D341Med (cell line): ENCODE results near the gene WBP1L.
"Not testable (repeated sequence)": the region's sequence is repeated elsewhere in the genome, so short reads cannot be mapped to it uniquely, and the experiment has no call there.

Experiments
- DNase-seq: peaks from one replicate; pipeline ENCODE4 v3.0.0; 2012; ENCODE audit warnings: low spot score

Gene WBP1L

GRCh38 chr10:102758933-102759262 lies 15.2 kb downstream of the WBP1L start:
- not testable (repeated sequence) for DNase-seq

GRCh38 chr10:102759497-102760210 lies 15.9 kb downstream of the WBP1L start:
- no peak for DNase-seq

GRCh38 chr10:102761981-102762380 lies 18.2 kb downstream of the WBP1L start:
- DNase-seq, result no peak

- DNase-seq, result no peak
Observed at GRCh38 chr10:102762401-102763015, 18.8 kb downstream of the WBP1L start.

DNA sequence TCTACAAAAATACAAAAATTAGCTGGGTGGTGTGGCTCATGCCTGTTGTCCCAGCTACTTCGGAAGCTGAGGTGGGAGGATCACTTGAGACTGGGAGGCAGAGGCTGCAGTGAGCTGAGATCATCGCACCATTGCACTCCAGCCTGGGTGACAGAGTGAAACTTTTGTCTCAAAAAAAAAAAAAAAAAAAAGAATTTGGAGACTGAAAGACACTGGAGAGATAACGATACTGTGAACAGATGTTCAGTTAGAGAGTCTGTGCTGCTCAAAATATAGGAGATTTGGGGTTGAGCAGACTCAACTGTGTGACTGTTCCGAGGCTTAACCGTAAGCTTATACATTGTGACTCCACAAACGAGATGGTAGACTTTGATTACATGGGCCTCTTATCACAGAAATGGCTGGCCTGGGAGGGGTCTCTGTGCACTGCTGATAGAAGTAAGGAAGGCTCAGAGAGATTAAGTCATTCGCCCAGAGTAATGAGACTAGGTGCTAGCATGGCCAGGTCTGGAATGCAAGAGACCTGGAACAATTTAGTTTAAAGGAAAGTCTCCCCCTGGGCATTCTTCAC lies 19.4 kb downstream of the WBP1L start:
- no peak for DNase-seq

- no peak for DNase-seq
Observed at GRCh38 chr10:102764470-102765161, 20.9 kb downstream of the WBP1L start.

DNA sequence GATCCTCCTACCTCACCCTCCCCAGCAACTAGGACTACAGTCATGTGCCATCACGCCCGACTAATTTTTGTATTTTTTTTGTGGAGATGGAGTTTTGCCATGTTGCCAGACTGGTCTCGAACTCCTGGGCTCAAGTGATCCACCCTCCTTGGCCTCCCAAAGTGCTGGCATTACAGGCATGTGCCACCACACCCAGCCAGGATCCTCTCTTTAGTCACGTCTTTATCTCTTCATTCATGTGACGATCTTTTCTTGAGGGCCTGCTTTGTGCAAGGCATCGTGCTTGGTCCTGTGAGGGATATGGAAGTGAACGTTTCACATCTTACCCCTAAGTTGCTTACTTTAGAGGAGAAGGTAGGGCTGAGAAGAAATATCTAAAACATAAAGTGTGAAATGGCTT lies 21.6 kb downstream of the WBP1L start:
- DNase-seq, result no peak

DNA sequence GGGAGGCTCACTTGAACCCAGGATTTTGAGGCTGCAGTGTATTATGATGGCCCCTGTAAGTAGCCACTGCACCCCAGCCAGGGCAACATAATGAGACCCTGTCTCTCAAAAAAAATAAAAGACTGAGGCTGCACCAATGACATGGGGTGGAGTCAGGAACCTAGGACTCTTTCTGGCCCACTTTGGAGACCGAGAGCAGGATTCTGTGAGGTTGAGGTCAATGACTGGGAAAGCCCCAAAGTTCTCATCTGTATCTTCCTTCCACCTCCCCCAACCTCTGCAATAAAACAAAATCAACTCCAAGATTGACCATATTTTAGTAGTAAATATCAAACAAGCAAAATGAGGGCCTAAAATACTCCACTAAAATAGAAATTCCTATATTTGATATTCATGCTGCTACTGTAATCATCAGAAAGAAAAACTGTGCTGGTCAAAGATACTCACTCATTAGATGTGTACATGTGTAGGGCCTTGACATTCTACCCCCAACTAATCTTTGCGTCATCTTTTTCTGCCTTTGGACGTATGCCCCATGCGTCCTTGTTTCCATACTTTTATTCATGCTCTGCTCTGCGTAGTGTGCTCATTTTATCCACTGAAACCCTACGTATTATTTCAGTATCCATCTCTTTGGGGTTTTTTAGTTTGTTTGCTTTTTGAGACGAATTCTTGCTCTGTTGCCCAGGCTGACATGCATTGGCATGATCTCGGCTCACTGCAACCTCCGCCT lies 23.8 kb downstream of the WBP1L start:
- DNase-seq, result no peak

- no peak for DNase-seq
Observed at GRCh38 chr10:102769375-102770107, 25.8 kb downstream of the WBP1L start.

GRCh38 chr10:102770108-102770482 lies 26.3 kb downstream of the WBP1L start:
- DNase-seq, result no peak

- no peak for DNase-seq
Observed at GRCh38 chr10:102770792-102771191, 27.0 kb downstream of the WBP1L start.

- DNase-seq, result no peak
Observed at GRCh38 chr10:102773320-102773719, 29.6 kb downstream of the WBP1L start.

DNA sequence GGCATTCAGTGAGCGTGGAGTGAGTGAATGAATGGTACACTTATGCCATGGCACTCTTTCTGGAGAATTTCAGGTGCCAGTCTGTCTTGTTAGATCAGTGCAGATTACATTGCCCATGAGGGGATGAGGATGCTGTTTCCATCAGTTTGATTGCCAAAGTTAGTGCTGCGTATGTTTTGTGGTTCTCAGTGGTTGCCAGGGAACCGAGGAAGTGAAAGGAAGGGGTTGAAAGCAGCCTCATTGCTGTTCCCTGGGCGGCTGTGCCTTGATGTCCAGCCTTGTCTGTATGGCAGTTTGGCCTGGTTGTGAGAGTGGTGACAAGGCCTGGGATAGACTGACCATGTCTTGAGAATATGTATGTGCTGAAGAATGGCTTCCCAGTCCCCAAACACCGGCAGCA lies 30.2 kb downstream of the WBP1L start:
- DNase-seq, result no peak

DNA sequence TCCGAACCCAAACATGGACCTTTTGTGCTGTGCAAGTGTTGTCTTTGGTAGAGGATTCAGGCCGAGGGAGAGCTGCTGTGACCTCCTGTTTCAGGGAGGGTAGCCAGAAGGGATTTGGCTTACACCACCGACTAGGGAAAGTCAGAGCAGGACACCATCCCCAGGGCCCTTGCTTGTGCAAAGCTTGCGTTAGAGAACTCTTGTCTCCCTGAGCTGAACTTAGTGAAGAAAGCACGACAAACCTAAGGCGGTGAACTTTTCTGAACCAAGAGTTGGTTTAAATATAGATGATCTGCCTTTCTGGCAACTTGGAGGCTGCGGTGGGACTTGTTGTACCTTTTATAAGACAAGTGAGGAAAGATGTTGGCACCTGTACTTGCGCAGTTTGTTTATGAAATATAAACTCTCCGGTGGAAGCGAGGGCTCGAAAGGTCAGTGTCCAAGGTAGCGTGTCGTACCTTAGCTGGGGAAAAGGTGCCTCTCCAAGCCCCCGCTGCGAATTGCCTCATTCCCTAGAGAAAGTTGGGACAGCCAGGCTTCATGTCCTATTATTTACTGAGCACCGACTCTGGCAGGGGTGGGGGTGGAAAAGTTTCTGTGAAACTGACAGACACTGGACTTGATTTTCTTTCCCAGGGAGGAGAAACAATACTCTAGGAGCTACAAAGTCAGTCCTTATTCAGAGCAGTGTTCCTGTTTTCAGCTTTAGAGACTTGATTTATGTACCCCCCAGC lies 31.6 kb downstream of the WBP1L start:
- no peak for DNase-seq

- no peak for DNase-seq
Observed at GRCh38 chr10:102775935-102776669, 32.4 kb downstream of the WBP1L start.

DNA sequence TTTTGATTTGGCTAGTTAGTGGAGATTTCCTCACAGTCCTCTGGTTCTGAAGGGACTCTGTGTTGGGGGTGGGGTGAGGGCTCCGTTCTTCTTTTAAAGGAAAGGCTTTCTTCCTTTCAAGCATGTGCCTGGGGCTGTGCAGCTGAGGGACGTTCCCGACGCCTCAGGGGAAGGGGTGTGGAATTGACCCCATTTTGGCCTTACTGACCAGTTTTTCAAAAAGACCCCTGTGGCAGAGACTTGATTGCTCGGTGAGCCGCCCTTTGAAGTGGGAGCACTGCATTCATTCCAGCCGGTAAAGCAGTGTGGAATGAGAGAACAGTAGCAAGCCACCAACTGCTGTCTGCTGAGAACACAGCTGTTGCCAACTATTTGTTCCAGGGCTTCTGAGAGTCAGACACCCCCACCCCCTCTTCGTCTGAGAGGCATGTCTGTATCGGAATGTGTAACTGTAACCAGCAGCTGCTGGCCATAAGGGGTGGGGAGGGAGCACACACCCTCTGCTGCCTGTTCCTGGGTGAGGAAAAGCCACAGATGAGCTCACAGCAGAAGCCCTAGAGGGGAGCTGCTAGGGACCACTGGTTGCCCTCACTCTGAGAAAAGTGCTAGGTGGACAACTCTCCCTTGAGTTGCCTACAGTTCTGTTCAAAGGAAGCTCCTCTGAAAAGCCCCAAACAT lies 33.2 kb downstream of the WBP1L start:
- DNase-seq, result peak; percentile 56

- DNase-seq, result no peak
Observed at GRCh38 chr10:102777711-102778453, 34.1 kb downstream of the WBP1L start.

- DNase-seq, result no peak
Observed at GRCh38 chr10:102778781-102779180, 35.0 kb downstream of the WBP1L start.
